T-helper 1 cell treated with Interleukin-12 subunit alpha and Interleukin-12 subunit beta and Interleukin-4 antibody, amounts not matched to agents 30 μg/mL and 1 μg/mL, for 36 hours (primary cell): Measurements from ENCODE around the gene BCL10.

Experiments
- H3K27ac Mint-ChIP-seq: one replicate; pipeline ENCODE4 v1.8.0; 2021; ENCODE audit warnings: mild to moderate bottlenecking, mixed read lengths
- H3K27me3 Mint-ChIP-seq: one replicate; pipeline ENCODE4 v1.8.0; 2021; ENCODE audit warnings: low read depth, mixed read lengths
- H3K36me3 Mint-ChIP-seq: one replicate; pipeline ENCODE4 v1.8.0; 2021; ENCODE audit warnings: low read depth, mixed read lengths
- H3K4me1 Mint-ChIP-seq: one replicate; pipeline ENCODE4 v1.8.0; 2021; ENCODE audit warnings: low read depth, mixed read lengths
- H3K4me3 Mint-ChIP-seq: one replicate; pipeline ENCODE4 v1.8.0; 2021; ENCODE audit warnings: mild to moderate bottlenecking, moderate library complexity, mixed read lengths
- H3K9me3 Mint-ChIP-seq: one replicate; pipeline ENCODE4 v1.8.0; 2021; ENCODE audit warnings: mixed read lengths

The BCL10 gene

GRCh38 chr1:85284202-85284601, 7.8 kb upstream of the BCL10 start:
- Mint-ChIP-seq H3K27ac (no peak overlapping the region), H3K4me1 (peaks cover 5% of the 10 kb centered on the region), H3K27me3 (peaks cover 38% of the 10 kb centered on the region), H3K4me3 (no peak overlapping the region), H3K9me3 (no peaks in the 10 kb centered on the region), H3K36me3 (no peaks in the 10 kb centered on the region)

- Mint-ChIP-seq H3K36me3 (no peaks in the 10 kb centered on the region), H3K4me1 (peaks cover 11% of the 10 kb centered on the region), H3K27ac (no peak overlapping the region), H3K9me3 (no peaks in the 10 kb centered on the region), H3K4me3 (no peak overlapping the region), H3K27me3 (peaks cover 43% of the 10 kb centered on the region)
Measured at GRCh38 chr1:85283475-85284199, 7.2 kb upstream of the BCL10 start.

- no peak overlapping the region for H3K27ac Mint-ChIP-seq
- H3K9me3 Mint-ChIP-seq, result no peaks in the 10 kb centered on the region
- peaks cover 43% of the 10 kb centered on the region for H3K27me3 Mint-ChIP-seq
- no peaks in the 10 kb centered on the region for H3K36me3 Mint-ChIP-seq
- H3K4me3 Mint-ChIP-seq, result no peak overlapping the region
- H3K4me1 Mint-ChIP-seq, result peaks cover 12% of the 10 kb centered on the region
Measured at GRCh38 chr1:85282424-85282823, 6.0 kb upstream of the BCL10 start.

GRCh38 chr1:85280636-85281035, 4.2 kb upstream of the BCL10 start:
- H3K9me3 Mint-ChIP-seq, result no peaks in the 10 kb centered on the region
- H3K27ac Mint-ChIP-seq, result no peak overlapping the region
- H3K4me1 Mint-ChIP-seq, result peaks cover 15% of the 10 kb centered on the region
- H3K36me3 Mint-ChIP-seq, result no peaks in the 10 kb centered on the region
- H3K4me3 Mint-ChIP-seq, result no peak overlapping the region
- H3K27me3 Mint-ChIP-seq, result peaks cover 33% of the 10 kb centered on the region

GRCh38 chr1:85279458-85280080, 3.1 kb upstream of the BCL10 start:
- peaks cover 6% of the 10 kb centered on the region for H3K36me3 Mint-ChIP-seq
- H3K4me1 Mint-ChIP-seq, result peaks cover 24% of the 10 kb centered on the region
- no peak overlapping the region for H3K27ac Mint-ChIP-seq
- peak overlapping the region; percentile 18 for H3K4me3 Mint-ChIP-seq
- no peaks in the 10 kb centered on the region for H3K9me3 Mint-ChIP-seq
- H3K27me3 Mint-ChIP-seq, result peaks cover 33% of the 10 kb centered on the region

- H3K36me3 Mint-ChIP-seq, result peaks cover 10% of the 10 kb centered on the region
- peak overlapping the region; percentile 18 for H3K4me3 Mint-ChIP-seq
- peak overlapping the region; percentile 7 for H3K27ac Mint-ChIP-seq
- peaks cover 31% of the 10 kb centered on the region for H3K4me1 Mint-ChIP-seq
- H3K9me3 Mint-ChIP-seq, result no peaks in the 10 kb centered on the region
- peaks cover 33% of the 10 kb centered on the region for H3K27me3 Mint-ChIP-seq
Measured at GRCh38 chr1:85278853-85279314, 2.5 kb upstream of the BCL10 start.

GRCh38 chr1:85277802-85278201, 1.4 kb upstream of the BCL10 start:
- peaks cover 21% of the 10 kb centered on the region for H3K36me3 Mint-ChIP-seq
- no peak overlapping the region for H3K4me3 Mint-ChIP-seq
- peaks cover 41% of the 10 kb centered on the region for H3K4me1 Mint-ChIP-seq
- H3K27me3 Mint-ChIP-seq, result peaks cover 33% of the 10 kb centered on the region
- no peaks in the 10 kb centered on the region for H3K9me3 Mint-ChIP-seq
- H3K27ac Mint-ChIP-seq, result peak overlapping the region; percentile 21

- H3K4me3 Mint-ChIP-seq, result peak overlapping the region; percentile 80
- peaks cover 22% of the 10 kb centered on the region for H3K36me3 Mint-ChIP-seq
- H3K27me3 Mint-ChIP-seq, result peaks cover 29% of the 10 kb centered on the region
- H3K4me1 Mint-ChIP-seq, result peaks cover 42% of the 10 kb centered on the region
- no peaks in the 10 kb centered on the region for H3K9me3 Mint-ChIP-seq
- H3K27ac Mint-ChIP-seq, result peak overlapping the region; percentile 92
Measured at GRCh38 chr1:85276978-85277639, 677 bp upstream of the BCL10 start.

- H3K4me3 Mint-ChIP-seq, result peak overlapping the region; percentile 80
- peak overlapping the region; percentile 92 for H3K27ac Mint-ChIP-seq
- peaks cover 53% of the 10 kb centered on the region for H3K4me1 Mint-ChIP-seq
- H3K27me3 Mint-ChIP-seq, result peaks cover 16% of the 10 kb centered on the region
- H3K36me3 Mint-ChIP-seq, result peaks cover 31% of the 10 kb centered on the region
- H3K9me3 Mint-ChIP-seq, result no peaks in the 10 kb centered on the region
Measured at GRCh38 chr1:85275701-85276214, 674 bp downstream of the BCL10 start.

GRCh38 chr1:85274969-85275453, 1.4 kb downstream of the BCL10 start:
- H3K27me3 Mint-ChIP-seq, result peaks cover 10% of the 10 kb centered on the region
- peaks cover 34% of the 10 kb centered on the region for H3K36me3 Mint-ChIP-seq

GRCh38 chr1:85273397-85273796, 3.0 kb downstream of the BCL10 start:
- no peaks in the 10 kb centered on the region for H3K27me3 Mint-ChIP-seq
- no peak overlapping the region for H3K27ac Mint-ChIP-seq
- no peak overlapping the region for H3K4me3 Mint-ChIP-seq
- H3K4me1 Mint-ChIP-seq, result peaks cover 46% of the 10 kb centered on the region
- peaks cover 44% of the 10 kb centered on the region for H3K36me3 Mint-ChIP-seq
- H3K9me3 Mint-ChIP-seq, result no peaks in the 10 kb centered on the region

More at GRCh38 chr1:85274969-85275453, 1.4 kb downstream of the BCL10 start:
- peak overlapping the region; percentile 80 for H3K27ac Mint-ChIP-seq
- H3K9me3 Mint-ChIP-seq, result no peaks in the 10 kb centered on the region
- H3K4me1 Mint-ChIP-seq, result peaks cover 55% of the 10 kb centered on the region
- peak overlapping the region; percentile 80 for H3K4me3 Mint-ChIP-seq

GRCh38 chr1:85268801-85269585, 7.4 kb downstream of the BCL10 start:
- Mint-ChIP-seq H3K36me3 (peaks cover 43% of the 10 kb centered on the region), H3K27me3 (no peaks in the 10 kb centered on the region), H3K27ac (no peak overlapping the region), H3K4me1 (peaks cover 29% of the 10 kb centered on the region), H3K9me3 (no peaks in the 10 kb centered on the region), H3K4me3 (no peak overlapping the region)

GRCh38 chr1:85267313-85267712, 9.1 kb downstream of the BCL10 start:
- Mint-ChIP-seq H3K36me3 (peaks cover 33% of the 10 kb centered on the region), H3K9me3 (no peaks in the 10 kb centered on the region), H3K27ac (no peak overlapping the region), H3K4me3 (no peak overlapping the region), H3K27me3 (no peaks in the 10 kb centered on the region), H3K4me1 (peaks cover 16% of the 10 kb centered on the region)

- Mint-ChIP-seq H3K36me3 (peaks cover 22% of the 10 kb centered on the region), H3K27me3 (no peaks in the 10 kb centered on the region), H3K9me3 (no peaks in the 10 kb centered on the region), H3K4me3 (no peak overlapping the region), H3K4me1 (peaks cover 10% of the 10 kb centered on the region), H3K27ac (no peak overlapping the region)
Measured at GRCh38 chr1:85264150-85264549, 12.3 kb downstream of the BCL10 start.
